GM23338 (cell line): Measurements from ENCODE around the gene SUPT6H. TPM values are rescaled to one million over a fixed set of nuclear protein-coding genes. Genes with fewer than 3 reads are reported as not detected.

Source experiments
- ATAC-seq: fragments of 200-7000 bp; cut with Tn5 transposase; 3 replicates; pipeline ENCODE4 v1.9.1; 2020
- DNase-seq: peaks from one replicate; pipeline ENCODE4 v3.0.0-alpha.2; 2015; ENCODE audit warnings: low spot score
- H2AFZ ChIP-seq: fragments of 200-600 bp; sonication (generic); 2 replicates; pipeline ENCODE4 v1.8.0; 2016; ENCODE audit warnings: antibody characterized with exemption, mild to moderate bottlenecking, moderate library complexity
- H3F3A ChIP-seq: fragments of 200-600 bp; sonication (generic); replicated peaks from 2 replicates; pipeline ENCODE4 v1.8.0; 2017; ENCODE audit warnings: antibody characterized with exemption, mixed run types, low read depth
- H3K27ac ChIP-seq: fragments of 200-600 bp; sonication (generic); 2 replicates; pipeline ENCODE4 v1.6.1; 2016; ENCODE audit warnings: low read depth
- H3K27me3 ChIP-seq: fragments of 200-600 bp; sonication (generic); 2 replicates; pipeline ENCODE4 v1.8.0; 2016; ENCODE audit warnings: mild to moderate bottlenecking, mixed run types, moderate library complexity; ENCODE audit not compliant: insufficient read depth
- H3K36me3 ChIP-seq: fragments of 200-600 bp; sonication (generic); 2 replicates; pipeline ENCODE4 v1.8.0; 2016; ENCODE audit warnings: mild to moderate bottlenecking; ENCODE audit not compliant: insufficient read depth
- H3K4me1 ChIP-seq: fragments of 200-600 bp; sonication (generic); 2 replicates; pipeline ENCODE4 v1.8.0; 2016; ENCODE audit warnings: mild to moderate bottlenecking, moderate library complexity; ENCODE audit not compliant: insufficient read depth
- H3K4me2 ChIP-seq: fragments of 200-600 bp; sonication (generic); 2 replicates; pipeline ENCODE4 v1.7.1; 2017; ENCODE audit warnings: mixed run types
- H3K4me3 ChIP-seq: fragments of 200-600 bp; sonication (generic); 2 replicates; pipeline ENCODE4 v1.6.1; 2016; ENCODE audit warnings: mixed run types
- H3K79me2 ChIP-seq: fragments of 200-600 bp; sonication (generic); replicated peaks from 2 replicates; pipeline ENCODE4 v1.8.0; 2017; ENCODE audit warnings: mild to moderate bottlenecking; ENCODE audit not compliant: insufficient read depth
- H3K9me2 ChIP-seq: fragments of 200-600 bp; sonication (generic); 2 replicates; pipeline ENCODE4 v1.8.0; 2017; ENCODE audit not compliant: insufficient read depth
- H4K20me1 ChIP-seq: fragments of 200-600 bp; sonication (generic); replicated peaks from 2 replicates; pipeline ENCODE4 v1.8.0; 2017; ENCODE audit warnings: mild to moderate bottlenecking; ENCODE audit not compliant: insufficient read depth
- H3K27ac Mint-ChIP-seq: 2 replicates; pipeline ENCODE4 v1.8.0; 2020; ENCODE audit warnings: inconsistent platforms, mild to moderate bottlenecking, moderate library complexity, mixed read lengths
- H3K27me3 Mint-ChIP-seq: 3 replicates; pipeline ENCODE4 v1.8.0; 2022; ENCODE audit warnings: low read depth, mild to moderate bottlenecking, moderate library complexity, mixed read lengths, inconsistent platforms; ENCODE audit not compliant: insufficient read depth, poor library complexity
- H3K36me3 Mint-ChIP-seq: 3 replicates; pipeline ENCODE4 v1.8.0; 2021; ENCODE audit warnings: low read depth, mild to moderate bottlenecking, inconsistent platforms, moderate library complexity, mixed read lengths
- H3K4me1 Mint-ChIP-seq: 3 replicates; pipeline ENCODE4 v1.8.0; 2020; ENCODE audit warnings: mild to moderate bottlenecking, inconsistent platforms, mixed read lengths
- H3K4me3 Mint-ChIP-seq: 3 replicates; pipeline ENCODE4 v1.8.0; 2021; ENCODE audit warnings: moderate library complexity, mild to moderate bottlenecking, inconsistent platforms, mixed read lengths
- H3K9me3 Mint-ChIP-seq: 3 replicates; pipeline ENCODE4 v1.8.0; 2020; ENCODE audit warnings: moderate library complexity, mild to moderate bottlenecking, inconsistent platforms, mixed read lengths
- CREB1 ChIP-seq: fragments of 250-450 bp; sonication (Bioruptor Pico); IDR thresholded peaks from 2 replicates; pipeline ENCODE4 v1.5.0; 2020; ENCODE audit warnings: low read depth, mild to moderate bottlenecking, moderate library complexity
- CTCF ChIP-seq, 2 experiments: fragments of 200-600 bp in 1 of 2; sonication (generic) in 1 of 2; conservative IDR thresholded peaks; 2 replicates each; pipeline versions ENCODE4 v1.5.1 to v1.6.1; 2016 to 2017; ENCODE audit warnings: antibody characterized with exemption in 2 of 2, low read depth in 2 of 2, mild to moderate bottlenecking in 2 of 2, moderate library complexity in 1 of 2
- ETS1 ChIP-seq: IDR thresholded peaks from 2 replicates; pipeline ENCODE4 v1.6.1; 2016; ENCODE audit warnings: antibody characterized with exemption
- EZH2 ChIP-seq: fragments of 200-600 bp; sonication (generic); IDR thresholded peaks from one replicate; pipeline ENCODE4 v1.8.0; 2017; ENCODE audit warnings: antibody characterized with exemption, mild to moderate bottlenecking, low read depth; ENCODE audit not compliant: unreplicated experiment
- EZH2phosphoT487 ChIP-seq: fragments of 200-600 bp; sonication (generic); IDR thresholded peaks from one replicate; pipeline ENCODE4 v1.8.1; 2018; ENCODE audit warnings: antibody characterized with exemption; ENCODE audit not compliant: unreplicated experiment
- JUNB ChIP-seq: IDR thresholded peaks from one replicate; pipeline ENCODE4 v1.6.1; 2016; ENCODE audit warnings: antibody characterized with exemption; ENCODE audit not compliant: unreplicated experiment
- NANOG ChIP-seq: IDR thresholded peaks from 2 replicates; pipeline ENCODE4 v1.6.1; 2016; ENCODE audit warnings: antibody characterized with exemption, borderline replicate concordance
- POLR2AphosphoS5 ChIP-seq: IDR thresholded peaks from 2 replicates; pipeline ENCODE4 v1.6.1; 2016; ENCODE audit warnings: antibody characterized with exemption, low read depth
- REST ChIP-seq: IDR thresholded peaks from one replicate; pipeline ENCODE4 v1.6.1; 2018; ENCODE audit warnings: antibody characterized with exemption; ENCODE audit not compliant: unreplicated experiment
- STAT1 ChIP-seq: IDR thresholded peaks from one replicate; pipeline ENCODE4 v1.6.1; 2016; ENCODE audit warnings: antibody characterized with exemption; ENCODE audit not compliant: unreplicated experiment
- ZNF114 ChIP-seq: fragments of 250-450 bp; sonication (Bioruptor Pico); IDR thresholded peaks from 2 replicates; pipeline ENCODE4 v1.5.0; 2020; ENCODE audit warnings: mild to moderate bottlenecking, moderate library complexity
- ZNF331 ChIP-seq: fragments of 250-450 bp; sonication (Bioruptor Pico); IDR thresholded peaks from 2 replicates; pipeline ENCODE4 v1.5.0; 2020; ENCODE audit warnings: low read depth, mild to moderate bottlenecking, moderate library complexity
- ZNF462 ChIP-seq: fragments of 250-450 bp; sonication (Bioruptor Pico); IDR thresholded peaks from 2 replicates; pipeline ENCODE4 v1.5.0; 2020; ENCODE audit warnings: mild to moderate bottlenecking, moderate library complexity
- polyA plus RNA-seq: library from polyadenylated mRNA; unstranded; fragments of >200 nt; fragmentation: Nextera tagmentation; extraction: Ambion mirVana; gene quantifications from 2 replicates; pipeline ENCODE4 v1.2.1, GENCODE V29; 2016
- total RNA-seq: library from RNA; depleted of rRNA; stranded (reverse); fragments of >200 nt; shearing (Covaris generic); gene quantifications from 2 replicates; pipeline ENCODE4 v1.2.3, GENCODE V29; 2014

Gene SUPT6H
- total and polyA plus RNA-seq, 2 experiments from 2014 or later = 17.8 to 70.7 TPM

- no peak overlapping the region for H3K27ac Mint-ChIP-seq
- Histone ChIP-seq H3F3A (peaks cover 7% of the 10 kb centered on the region; the same call in 1 of the 2 replicates), H3K4me2 (no peak overlapping the region), H3K79me2 (no peaks in the 10 kb centered on the region), H3K27me3 (no peaks in the 10 kb centered on the region), H3K27ac (no peak overlapping the region), H3K36me3 (peaks cover 24% of the 10 kb centered on the region), H3K4me1 (no peaks in the 10 kb centered on the region), H3K9me2 (no peaks in the 10 kb centered on the region), H3K4me3 (no peak overlapping the region), H4K20me1 (peaks cover 4% of the 10 kb centered on the region), H2AFZ (no peak overlapping the region)
- H3K4me1 Mint-ChIP-seq = peaks cover 23% of the 10 kb centered on the region
- peaks cover 14% of the 10 kb centered on the region for H3K27me3 Mint-ChIP-seq
- H3K4me3 Mint-ChIP-seq = no peak overlapping the region
- no peaks in the 10 kb centered on the region for H3K9me3 Mint-ChIP-seq
- DNase-seq (no peak), ATAC-seq (no peak)
- H3K36me3 Mint-ChIP-seq = peaks cover 89% of the 10 kb centered on the region
- TF ChIP-seq CREB1 (CRISPR knock-in tag) (no peak), NANOG (no peak), EZH2 (no peak), ZNF331 (CRISPR knock-in tag) (no peak), REST (no peak), STAT1 (no peak), ETS1 (no peak), CTCF (conservative IDR thresholded peaks at IDR 0.05; ENCODE audit: low read depth in 2 of 2) (no peak), ZNF114 (CRISPR knock-in tag) (no peak), JUNB (no peak), POLR2AphosphoS5 (no peak), ZNF462 (CRISPR knock-in tag) (no peak), EZH2phosphoT487 (no peak)
Observed at GRCh38 chr17:28700278-28700677, 38.3 kb downstream of the SUPT6H start.
